GM12878 (cell line): ENCODE measurements around the gene RAB30. TPM values are rescaled to one million over a fixed set of nuclear protein-coding genes. Genes with fewer than 3 reads are reported as not detected.

ENCODE experiments used
- ATAC-seq: fragments of 200-7000 bp; cut with Tn5 transposase; 3 replicates; pipeline ENCODE4 v1.9.1; 2020; ENCODE audit warnings: mild to moderate bottlenecking, moderate library complexity
- BruUV-seq: library from RNA; stranded (reverse); fragments of 400-500 nt; replicated peaks from 2 replicates; lab custom pipeline; 2021; lab: Mats Ljungman, UMichigan
- CTCF ChIA-PET: fragments of 300-600 bp; sonication (Branson Sonifier 250); formaldehyde crosslinking; extraction: SDS; loops from one replicate; lab custom pipeline; 2021; ENCODE audit warnings: inconsistent platforms; lab: Yijun Ruan, JAX
- POLR2A ChIA-PET: fragments of 350-600 bp; formaldehyde crosslinking; extraction: SDS; loops from one replicate; lab custom pipeline; 2021; ENCODE audit warnings: inconsistent platforms; lab: Charles Lee
- RAD21 ChIA-PET: fragments of 300-600 bp; sonication (Branson Sonifier 250); formaldehyde crosslinking; loops from one replicate; lab custom pipeline; 2023; ENCODE audit warnings: antibody characterized with exemption; ENCODE audit not compliant: unreplicated experiment; lab: Charles Lee
- SMC1A ChIA-PET: fragments of 300-600 bp; sonication (Branson Sonifier 250); formaldehyde crosslinking; loops from one replicate; lab custom pipeline; 2023; ENCODE audit not compliant: unreplicated experiment, uncharacterized antibody; lab: Charles Lee
- DNase-seq: peaks from one replicate; pipeline ENCODE4 v3.0.0-alpha.2; 2011; ENCODE audit warnings: low read depth, low spot score
- FAIRE-seq: peaks from 3 replicates; lab custom pipeline; 2011; peaks lifted over from hg19 to GRCh38; lab: Jason Lieb, UNC
- H2AFZ ChIP-seq: 2 replicates; pipeline ENCODE4 v1.6.0; 2011; ENCODE audit warnings: low read depth, low read length, control low read depth; ENCODE audit not compliant: control insufficient read depth
- H3K27ac ChIP-seq: 2 replicates; pipeline ENCODE4 v1.5.1; 2011; ENCODE audit warnings: control low read depth; ENCODE audit not compliant: control insufficient read depth, insufficient read depth
- H3K27me3 ChIP-seq, 2 experiments: replicated peaks in 1 of 2; 2 replicates each; pipeline versions ENCODE4 v1.6.0 to v1.6.1; 2011; ENCODE audit warnings: low read length in 1 of 2; ENCODE audit not compliant: control insufficient read depth in 2 of 2, insufficient read depth in 2 of 2
- H3K36me3 ChIP-seq, 2 experiments: 2 replicates each; pipeline ENCODE4 v1.5.1; 2011; ENCODE audit warnings: low read length in 1 of 2; ENCODE audit not compliant: control insufficient read depth in 2 of 2, insufficient read depth in 2 of 2
- H3K4me1 ChIP-seq: 2 replicates; pipeline ENCODE4 v1.6.1; 2011; ENCODE audit warnings: mild to moderate bottlenecking, low read length, moderate library complexity, mixed read lengths; ENCODE audit not compliant: control insufficient read depth, insufficient read depth
- H3K4me2 ChIP-seq: 2 replicates; pipeline ENCODE4 v1.6.0; 2011; ENCODE audit warnings: control low read depth; ENCODE audit not compliant: control insufficient read depth, insufficient read depth
- H3K4me3 ChIP-seq: fragments of 200-600 bp; sonication (generic); 2 replicates; pipeline ENCODE4 v1.5.1; 2016
- H3K79me2 ChIP-seq: 2 replicates; pipeline ENCODE4 v1.6.0; 2011; ENCODE audit warnings: low read length; ENCODE audit not compliant: control insufficient read depth, insufficient read depth
- H3K9ac ChIP-seq: 2 replicates; pipeline ENCODE4 v1.8.0; 2011; ENCODE audit warnings: low read length, control low read depth, mixed read lengths; ENCODE audit not compliant: control insufficient read depth, insufficient read depth
- H3K9me3 ChIP-seq: replicated peaks from 3 replicates; pipeline ENCODE4 v1.5.1; 2011; ENCODE audit warnings: mild to moderate bottlenecking, low read length; ENCODE audit not compliant: control insufficient read depth, insufficient read depth
- H4K20me1 ChIP-seq: 2 replicates; pipeline ENCODE4 v1.6.0; 2011; ENCODE audit not compliant: control insufficient read depth, insufficient read depth
- ATF3 ChIP-seq: IDR thresholded peaks from 2 replicates; pipeline ENCODE4 v1.6.1; 2011; ENCODE audit warnings: low read depth, mild to moderate bottlenecking, low read length, moderate library complexity, borderline replicate concordance; ENCODE audit errors: extremely low read depth
- ATF7 ChIP-seq: fragments of 450-650 bp; IDR thresholded peaks from 2 replicates; pipeline ENCODE4 v1.6.1; 2016; ENCODE audit warnings: low read depth, mild to moderate bottlenecking
- BACH1 ChIP-seq: fragments of 450-650 bp; IDR thresholded peaks from 2 replicates; pipeline ENCODE4 v1.6.1; 2017; ENCODE audit warnings: mild to moderate bottlenecking, borderline replicate concordance
- BHLHE40 ChIP-seq, 2 experiments: fragments of 450-650 bp in 1 of 2; IDR thresholded peaks; 2 replicates each; pipeline ENCODE4 v1.6.1; 2011 to 2017; ENCODE audit warnings: low read depth in 2 of 2, borderline replicate concordance in 1 of 2, improper control_type of control experiment in 1 of 2, low read length in 1 of 2, mild to moderate bottlenecking in 1 of 2
- CBX5 ChIP-seq: sonication (generic); IDR thresholded peaks from 2 replicates; pipeline ENCODE4 v1.6.1; 2016; ENCODE audit warnings: low read depth, moderate library complexity, mild to moderate bottlenecking, inconsistent platforms
- CEBPB ChIP-seq, 2 experiments: fragments of 150-350 bp in 1 of 2; IDR thresholded peaks; 2 replicates each; pipeline ENCODE4 v1.6.1; 2012 to 2014; ENCODE audit warnings: low read depth in 2 of 2, low read length in 2 of 2, borderline replicate concordance in 1 of 2, inconsistent platforms in 1 of 2
- CHD2 ChIP-seq: IDR thresholded peaks from 2 replicates; pipeline ENCODE4 v1.6.1; 2011; ENCODE audit warnings: low read depth, low read length, improper control_type of control experiment, borderline replicate concordance
- DPF2 ChIP-seq: fragments of 450-650 bp; IDR thresholded peaks from 2 replicates; pipeline ENCODE4 v1.6.1; 2017; ENCODE audit warnings: mild to moderate bottlenecking
- EGR1 ChIP-seq, 2 experiments: IDR thresholded peaks; 1 replicate in 1 of 2; 2 replicates in 1 of 2; pipeline ENCODE4 v1.6.1; 2011 to 2012; ENCODE audit warnings: low read depth in 2 of 2, low read length in 2 of 2, borderline replicate concordance in 1 of 2, mild to moderate bottlenecking in 1 of 2, moderate library complexity in 1 of 2
- GATAD2B ChIP-seq: fragments of 450-650 bp; conservative IDR thresholded peaks from 2 replicates; pipeline ENCODE4 v1.6.1; 2017; ENCODE audit warnings: low read depth, mild to moderate bottlenecking, moderate library complexity
- IRF4 ChIP-seq: IDR thresholded peaks from 2 replicates; pipeline ENCODE4 v1.6.1; 2011; ENCODE audit warnings: low read depth, low read length
- MAX ChIP-seq: IDR thresholded peaks from 2 replicates; pipeline ENCODE4 v1.6.1; 2012; ENCODE audit warnings: low read depth, low read length, improper control_type of control experiment
- NR2F1 ChIP-seq: fragments of 450-650 bp; conservative IDR thresholded peaks from 2 replicates; pipeline ENCODE4 v1.6.1; 2017; ENCODE audit warnings: mild to moderate bottlenecking
- POLR2AphosphoS2 ChIP-seq: IDR thresholded peaks from 2 replicates; pipeline ENCODE4 v1.6.1; 2011; ENCODE audit warnings: low read depth, mild to moderate bottlenecking, low read length, improper control_type of control experiment, moderate library complexity
- POU2F2 ChIP-seq: IDR thresholded peaks from 3 replicates; pipeline ENCODE4 v1.6.1; 2011; ENCODE audit warnings: low read depth, mild to moderate bottlenecking, low read length, borderline replicate concordance
- RELB ChIP-seq: fragments of 450-650 bp; IDR thresholded peaks from 2 replicates; pipeline ENCODE4 v1.6.1; 2017; ENCODE audit warnings: low read depth, mild to moderate bottlenecking, moderate library complexity
- SP1 ChIP-seq: IDR thresholded peaks from one replicate; pipeline ENCODE4 v1.6.1; 2011; ENCODE audit warnings: low read depth, low read length
- SPI1 ChIP-seq: IDR thresholded peaks from 2 replicates; pipeline ENCODE4 v1.6.1; 2011; ENCODE audit warnings: low read depth, mild to moderate bottlenecking, low read length, moderate library complexity, borderline replicate concordance; ENCODE audit not compliant: insufficient read depth
- TCF3 ChIP-seq: IDR thresholded peaks from 2 replicates; pipeline ENCODE4 v1.6.1; 2012; ENCODE audit warnings: low read depth, mild to moderate bottlenecking, low read length, borderline replicate concordance; ENCODE audit not compliant: insufficient read depth
- USF2 ChIP-seq: IDR thresholded peaks from 2 replicates; pipeline ENCODE4 v1.6.1; 2011; ENCODE audit warnings: low read depth, low read length, improper control_type of control experiment, borderline replicate concordance
- whole genome bisulfite sequencing: methylation state at CpG from one replicate; pipeline ENCODE4 v1.1.6; 2016; ENCODE audit warnings: low lambda C conversion rate; ENCODE audit not compliant: insufficient replicate concordance, insufficient coverage; ENCODE audit errors: missing lambda C conversion rate; 5-methylcytosine and 5-hydroxymethylcytosine counted together
- in situ Hi-C: fragments of 300-500 bp; cut with MboI; formaldehyde crosslinking; loops from 9 replicates; pipeline ENCODE4 v1.14.3; 2018; ENCODE audit warnings: mixed read lengths
- intact Hi-C: fragments of 100-400 bp; cut with micrococcal nuclease; formaldehyde crosslinking; loops from one replicate; pipeline ENCODE4 v1.14.2; 2022; ENCODE audit not compliant: unreplicated experiment
- polyA plus RNA-seq, 11 experiments: library from polyadenylated mRNA; depleted of rRNA in 4 of 11; unstranded in 6 of 11; stranded (reverse) in 5 of 11; fragments of >200 nt; fragmentation: Nextera tagmentation in 4 of 11; fragmentation: Illumina TruSeq in 1 of 11; extraction: Ambion mirVana in 4 of 11; extraction: Trizol in 1 of 11; gene quantifications; 1 replicate in 1 of 11; 2 replicates in 10 of 11; pipeline versions ENCODE4 v1.2.1 to v1.2.3, GENCODE V29; 2011 to 2016; ENCODE audit warnings: inconsistent platforms in 2 of 11, missing spikeins in 2 of 11, low read depth in 1 of 11
- total RNA-seq, 4 experiments: library from RNA; depleted of rRNA in 3 of 4; stranded (reverse); fragments of >200 nt in 3 of 4; fragmentation: Illumina TruSeq in 1 of 4; extraction: Trizol in 1 of 4; gene quantifications; 2 replicates each; pipeline versions ENCODE4 v1.2.1 to v1.2.3, GENCODE V29; 2013 to 2021

Gene RAB30
- total and polyA plus RNA-seq, 10 of the 15 experiments (the other 5 are each of a cell fraction or from before 2014, with no cell fraction given), result 9.8 to 26.7 (median 19.2) TPM

DNA sequence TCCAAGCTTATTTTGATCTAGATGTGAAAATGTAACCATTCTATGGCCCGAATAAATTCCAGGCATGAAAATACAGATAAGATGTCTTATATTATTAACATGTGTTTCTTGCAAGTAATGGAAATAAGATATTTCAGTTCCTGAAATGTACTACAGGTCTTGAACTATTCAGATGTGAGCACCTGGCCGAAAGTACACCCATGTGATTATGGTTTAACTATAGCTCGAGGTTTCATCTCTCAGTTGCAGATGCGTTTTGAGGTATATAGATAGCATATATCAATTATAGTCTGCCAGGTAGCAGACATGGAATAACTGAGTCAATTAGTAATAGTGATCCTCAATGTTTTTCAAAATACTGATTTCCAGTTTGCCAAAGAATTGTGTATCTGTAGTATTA, 101.9 kb downstream of the RAB30 start:
- no TSS peak for BruUV-seq
- POLR2A ChIA-PET, result interaction anchor here (0.9 to 4.5 kb wide), 10 partner anchors 8 to 97 kb away, joined by 3 to 25 read pairs (median 5); no protein-coding TSS in a partner anchor
- in situ Hi-C loops, result no loop called here
- Histone ChIP-seq H3K9ac (peak overlapping the region; percentile 19; the same call in 1 of the 2 replicates), H3K27ac (peak overlapping the region; percentile 94), H3K4me2 (peak overlapping the region; percentile 67), H2AFZ (no peak overlapping the region; the same call in 1 of the 2 replicates), H3K27me3 (no peaks in the 10 kb centered on the region), H4K20me1 (no peaks in the 10 kb centered on the region), H3K9me3 (no peaks in the 10 kb centered on the region; the same call in 1 of the 3 replicates), H3K36me3 (no peaks in the 10 kb centered on the region), H3K4me3 (no peak overlapping the region), H3K4me1 (peaks cover 41% of the 10 kb centered on the region), H3K79me2 (no peaks in the 10 kb centered on the region)
- CTCF ChIA-PET, result interaction anchor here (0.6 to 2.3 kb wide), 9 partner anchors 9 to 93 kb away, joined by 3 to 9 read pairs (median 3); no protein-coding TSS in a partner anchor
- WGBS, result 0% methylated on average over 4 of the region's 4 CpGs
- ATAC-seq, result peak; percentile 83
- intact Hi-C loops, result loop anchor here (1.0 to 5.0 kb wide), 3 partner anchors 10 to 187 kb away; partner anchors contain the start of gene PCF11
- peak; percentile 69 for FAIRE-seq
- RAD21 ChIA-PET, result interaction anchor here (0.5 to 2.1 kb wide), 20 partner anchors 9 to 280 kb away, joined by 3 to 13 read pairs (median 4); partner anchors contain the start of genes DDIAS, PCF11 and RAB30
- peak; percentile 84 for DNase-seq
- SMC1A ChIA-PET, result interaction anchor here (0.8 to 4.5 kb wide), 19 partner anchors 9 to 281 kb away, joined by 3 to 51 read pairs (median 5); partner anchors contain the start of gene RAB30
- TF ChIP-seq EGR1 (IDR thresholded peaks at IDR 0.05; ENCODE audit: borderline replicate concordance in 1 of 2, low read depth in 2 of 2, low read length in 2 of 2), result no peak
- peak; percentile 90 for TF ChIP-seq CHD2
- peak; percentile 86 for TF ChIP-seq SPI1
- TF ChIP-seq DPF2, result peak; percentile 75
- TF ChIP-seq USF2, result peak; percentile 23; the same call in 1 of the 2 replicates
- TF ChIP-seq NR2F1, result peak; percentile 89
- 0 out of 4 replicates have a peak, but pooled peaks of 1 of the 2 experiments have one; percentile 57 for TF ChIP-seq CEBPB (IDR thresholded peaks at IDR 0.05; ENCODE audit: borderline replicate concordance in 1 of 2, low read depth in 2 of 2, low read length in 2 of 2)
- no peak for TF ChIP-seq MAX
- no peak for TF ChIP-seq POLR2AphosphoS2
- no peak for TF ChIP-seq GATAD2B
- TF ChIP-seq POU2F2, result peak; percentile 80; the same call in 2 of the 3 replicates
- TF ChIP-seq BHLHE40 (IDR thresholded peaks at IDR 0.05; ENCODE audit: borderline replicate concordance in 1 of 2, low read depth in 2 of 2, low read length in 1 of 2), result peak; percentile 78 to 88
- peak; percentile 90; the same call in 1 of the 2 replicates for TF ChIP-seq TCF3
- peak; percentile 92 for TF ChIP-seq ATF7
- no peak for TF ChIP-seq ATF3
- 0 out of 2 replicates have a peak, but pooled peaks have one; percentile 28 for TF ChIP-seq CBX5
- peak; percentile 55; the same call in 1 of the 2 replicates for TF ChIP-seq IRF4
- TF ChIP-seq SP1, result no peak
- TF ChIP-seq BACH1, result peak; percentile 81; the same call in 1 of the 2 replicates
- peak; percentile 86 for TF ChIP-seq RELB
